BE2C (cell line): ENCODE data around the gene LST1.

Experiments used
- DNase-seq: peaks from one replicate; pipeline ENCODE4 v3.0.0-alpha.2; 2020
- H3K27me3 ChIP-seq: fragments of 250-450 bp; sonication (Bioruptor Pico); 2 replicates; pipeline ENCODE4 v1.5.1; 2020; ENCODE audit warnings: mild to moderate bottlenecking
- H3K36me3 ChIP-seq: fragments of 250-450 bp; sonication (Bioruptor Pico); 2 replicates; pipeline ENCODE4 v1.5.1; 2020; ENCODE audit warnings: mild to moderate bottlenecking
- H3K4me1 ChIP-seq: fragments of 250-450 bp; sonication (Bioruptor Pico); 2 replicates; pipeline ENCODE4 v1.5.1; 2020
- H3K4me3 ChIP-seq: 2 replicates; pipeline ENCODE4 v1.5.1; 2011; ENCODE audit warnings: low read depth, low read length
- H3K9me3 ChIP-seq: fragments of 250-450 bp; sonication (Bioruptor Pico); 2 replicates; pipeline ENCODE4 v1.5.1; 2020
- CTCF ChIP-seq: IDR thresholded peaks from 2 replicates; pipeline ENCODE4 v1.5.1; 2012; ENCODE audit warnings: mild to moderate bottlenecking, low read depth, low read length

The LST1 gene

GRCh38 chr6:31634131-31634530, 48.1 kb downstream of the LST1 start:
- no peak for TF ChIP-seq CTCF
- H3K36me3 ChIP-seq = peaks cover 96% of the 10 kb centered on the region
- H3K4me1 ChIP-seq = no peaks in the 10 kb centered on the region
- no peak overlapping the region for H3K4me3 ChIP-seq
- no peaks in the 10 kb centered on the region for H3K27me3 ChIP-seq
- DNase-seq = no peak
- H3K9me3 ChIP-seq = no peaks in the 10 kb centered on the region

DNA sequence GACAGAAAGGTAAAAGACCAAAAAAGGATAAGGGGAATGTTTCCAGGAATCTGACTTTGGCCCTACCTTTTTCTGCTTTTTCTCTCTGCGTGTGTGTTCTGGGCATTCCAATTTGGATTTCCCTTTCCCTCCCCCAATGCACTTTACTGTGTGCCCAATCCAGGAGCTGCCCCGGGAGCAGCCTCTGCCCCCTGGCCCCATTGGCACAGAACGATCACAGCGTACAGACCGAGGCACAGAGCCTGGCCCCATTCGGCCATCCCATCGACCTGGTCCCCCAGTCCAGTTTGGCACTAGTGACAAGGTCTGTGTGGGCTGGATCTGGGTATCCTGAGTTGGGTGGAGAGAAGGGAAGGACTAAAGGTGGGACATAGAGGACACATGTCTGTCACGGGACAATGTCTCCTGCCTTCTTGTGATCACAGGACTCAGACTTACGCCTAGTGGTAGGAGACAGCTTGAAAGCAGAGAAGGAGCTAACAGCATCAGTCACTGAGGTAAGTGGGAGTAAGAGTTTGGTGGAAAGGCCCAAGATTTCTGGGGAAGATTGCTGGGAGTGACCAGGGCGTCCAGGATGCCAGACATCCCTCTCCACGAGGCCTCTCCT, 49.0 kb downstream of the LST1 start:
- DNase-seq = no peak
- no peak for TF ChIP-seq CTCF
- Histone ChIP-seq H3K4me3 (no peak overlapping the region), H3K9me3 (no peaks in the 10 kb centered on the region), H3K27me3 (no peaks in the 10 kb centered on the region), H3K36me3 (peaks cover 96% of the 10 kb centered on the region), H3K4me1 (no peaks in the 10 kb centered on the region)

- H3K4me1 ChIP-seq = no peaks in the 10 kb centered on the region
- DNase-seq = no peak
- no peaks in the 10 kb centered on the region for H3K27me3 ChIP-seq
- no peak for TF ChIP-seq CTCF
- H3K9me3 ChIP-seq = no peaks in the 10 kb centered on the region
- H3K4me3 ChIP-seq = no peak overlapping the region
- peaks cover 96% of the 10 kb centered on the region for H3K36me3 ChIP-seq
Measured at GRCh38 chr6:31636698-31637596, 50.9 kb downstream of the LST1 start.
